HG03060 (cell line): Measurements from ENCODE around the gene SRI.
"Not testable (repeated sequence)": the region's sequence is repeated elsewhere in the genome, so short reads cannot be mapped to it uniquely, and the experiment has no call there.

Experiments
- ATAC-seq: cut with Tn5 transposase; IDR thresholded peaks from one replicate; pipeline ENCODE4 v1.9.1; 2021; ENCODE audit warnings: low read depth, moderate number of reproducible peaks; ENCODE audit not compliant: unreplicated experiment

The SRI gene, protein sequence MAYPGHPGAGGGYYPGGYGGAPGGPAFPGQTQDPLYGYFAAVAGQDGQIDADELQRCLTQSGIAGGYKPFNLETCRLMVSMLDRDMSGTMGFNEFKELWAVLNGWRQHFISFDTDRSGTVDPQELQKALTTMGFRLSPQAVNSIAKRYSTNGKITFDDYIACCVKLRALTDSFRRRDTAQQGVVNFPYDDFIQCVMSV

GRCh38 chr7:88219781-88220747 is at the start of gene SRI:
Gene SRI, minus strand, starts transcription at chr7:88220038. Its CDS starts 12 bp downstream, at chr7:88220026.
- ATAC-seq: peak; percentile 25

GRCh38 chr7:88269586-88269985 is 49.7 kb upstream of the SRI start:
- no peak for ATAC-seq

DNA sequence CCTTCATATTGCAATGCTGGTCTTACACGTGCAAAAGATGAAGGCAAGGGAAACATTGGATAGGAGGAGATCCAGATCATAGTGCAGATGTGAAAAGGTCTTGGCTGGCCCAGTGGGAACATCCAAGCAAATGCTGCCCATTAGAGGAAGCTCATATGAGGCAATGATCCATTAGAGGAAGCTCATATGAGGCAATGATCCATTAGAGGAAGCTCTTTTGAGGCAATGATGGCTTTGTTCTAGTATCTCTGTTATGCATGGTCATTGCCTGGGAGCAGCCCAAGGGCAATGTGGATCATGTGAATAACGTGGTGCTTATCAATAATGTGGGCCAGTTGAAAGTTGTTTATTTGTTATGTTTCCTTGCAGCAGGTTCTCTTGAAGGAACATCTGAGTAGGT is 49.0 kb upstream of the SRI start:
- ATAC-seq: no peak

DNA sequence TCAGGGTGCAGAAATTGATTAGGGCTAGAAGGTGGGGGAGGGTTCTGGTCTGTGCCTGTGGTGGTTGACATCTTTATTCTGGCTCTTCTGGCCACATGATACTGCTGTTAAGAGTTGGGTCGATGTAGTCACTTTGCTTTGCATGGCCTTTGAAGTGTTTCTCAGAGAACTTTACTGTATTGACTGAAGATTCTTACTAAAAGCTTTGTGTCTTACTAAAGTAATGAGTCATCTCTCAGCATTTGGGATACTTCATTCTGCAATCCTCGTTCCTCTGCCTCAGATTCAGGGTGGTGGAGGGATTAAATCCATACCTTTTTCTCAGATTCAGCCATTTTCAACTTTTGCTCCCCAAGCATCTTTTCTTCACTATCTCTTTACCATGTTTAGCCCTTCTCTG is 48.2 kb upstream of the SRI start:
- no peak for ATAC-seq

DNA sequence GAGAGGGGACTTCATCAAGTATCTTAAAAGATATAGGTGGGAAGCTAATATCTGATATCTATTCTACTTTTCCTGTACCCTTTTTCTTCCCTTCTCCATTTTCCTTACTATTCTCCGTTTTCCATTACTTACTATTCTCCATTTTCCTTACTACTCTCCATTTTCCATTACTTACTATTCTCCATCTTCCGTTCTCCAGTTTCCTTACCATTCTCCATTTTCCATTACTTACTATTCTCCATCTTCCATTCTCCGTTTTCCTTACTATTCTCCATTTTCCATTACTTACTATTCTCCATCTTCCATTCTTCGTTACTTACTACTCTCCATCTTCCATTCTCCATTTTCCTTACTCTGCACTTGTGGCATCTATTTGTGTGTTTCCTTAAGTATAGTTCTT is 47.6 kb upstream of the SRI start:
- no peak for ATAC-seq

- not testable (repeated sequence) for ATAC-seq
These were observed 45.1 kb upstream of the SRI start for GRCh38 chr7:88264987-88265386.

- no peak for ATAC-seq
These were observed 42.7 kb upstream of the SRI start for GRCh38 chr7:88262562-88262961.

DNA sequence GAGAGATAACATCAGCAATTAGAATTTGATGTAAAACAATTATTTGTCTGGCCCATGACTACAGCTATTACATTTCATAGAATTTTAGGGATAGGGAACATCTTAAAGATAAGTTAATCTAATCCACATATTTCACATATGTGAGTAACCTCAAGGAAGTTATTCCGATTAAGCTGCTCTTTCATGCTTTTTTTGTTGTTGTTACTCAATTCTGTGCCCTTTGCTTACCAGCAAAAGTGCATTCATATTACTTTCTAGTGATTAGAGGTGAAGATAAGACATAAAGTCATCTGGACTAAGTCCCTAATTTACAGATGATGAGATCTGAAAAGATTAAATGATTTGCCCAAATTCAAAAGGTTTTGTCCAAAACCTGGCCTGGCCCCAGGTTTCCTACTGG is 40.9 kb upstream of the SRI start:
- no peak for ATAC-seq

GRCh38 chr7:88259656-88260380 is 40.0 kb upstream of the SRI start:
- ATAC-seq: no peak

GRCh38 chr7:88258296-88258695 is 38.5 kb upstream of the SRI start:
- ATAC-seq: not testable (repeated sequence)

- no peak for ATAC-seq
These were observed 37.1 kb upstream of the SRI start for GRCh38 chr7:88256906-88257305.

DNA sequence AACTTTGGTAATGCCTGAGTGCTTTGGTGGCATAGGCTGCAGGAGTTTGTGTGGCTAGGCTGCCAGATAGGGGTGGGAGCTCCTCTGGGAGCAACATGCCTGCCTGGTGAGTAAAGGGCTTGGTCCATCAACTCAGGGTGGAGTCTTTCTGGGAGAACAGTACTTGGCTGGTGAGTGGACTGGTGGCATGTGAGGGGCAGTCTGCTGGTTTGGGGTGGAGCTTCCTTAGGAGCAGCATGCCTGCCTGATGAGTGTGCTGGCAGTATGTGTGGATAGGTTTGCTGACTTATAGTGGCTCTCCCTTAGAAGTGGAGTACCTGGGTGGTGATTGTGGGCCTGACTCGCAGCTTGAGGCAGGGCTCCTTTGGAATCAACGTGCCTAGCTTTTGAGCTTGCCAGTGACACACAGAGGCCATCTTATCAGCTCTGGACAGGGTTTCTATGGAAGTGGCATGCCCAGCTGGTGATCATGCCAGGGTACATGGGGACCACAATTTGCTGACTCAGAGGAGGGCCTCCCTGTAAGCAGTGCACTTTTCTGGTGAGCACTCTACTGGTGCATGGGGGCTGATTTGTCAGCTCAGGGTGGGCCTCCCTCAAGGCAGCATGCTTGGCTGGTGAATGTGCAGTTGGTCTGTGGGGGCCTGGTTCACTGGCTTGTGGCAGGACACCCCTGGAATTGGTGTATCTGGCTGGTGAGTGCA is 35.0 kb upstream of the SRI start:
- ATAC-seq: no peak

DNA sequence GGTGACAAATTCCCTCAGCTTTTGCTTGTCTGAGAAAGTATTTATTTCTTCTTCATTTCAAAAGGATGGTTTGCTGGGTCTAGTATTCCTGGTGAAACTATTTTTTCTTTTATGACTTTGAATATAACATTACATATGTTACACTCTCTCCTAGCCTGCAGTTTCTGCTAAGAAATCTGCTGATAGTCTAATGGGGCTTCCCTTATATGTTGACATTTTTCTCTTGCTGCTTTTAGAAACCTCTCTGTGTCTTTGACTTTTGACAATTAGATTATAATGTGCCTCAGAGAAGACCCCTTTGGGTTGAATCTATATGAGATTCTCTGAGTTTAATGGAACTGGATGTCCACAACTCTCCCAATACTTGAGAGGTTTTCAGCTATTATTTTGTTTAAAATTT is 33.8 kb upstream of the SRI start:
- no peak for ATAC-seq

- ATAC-seq: no peak
These were observed 24.4 kb upstream of the SRI start for GRCh38 chr7:88244258-88244657.

DNA sequence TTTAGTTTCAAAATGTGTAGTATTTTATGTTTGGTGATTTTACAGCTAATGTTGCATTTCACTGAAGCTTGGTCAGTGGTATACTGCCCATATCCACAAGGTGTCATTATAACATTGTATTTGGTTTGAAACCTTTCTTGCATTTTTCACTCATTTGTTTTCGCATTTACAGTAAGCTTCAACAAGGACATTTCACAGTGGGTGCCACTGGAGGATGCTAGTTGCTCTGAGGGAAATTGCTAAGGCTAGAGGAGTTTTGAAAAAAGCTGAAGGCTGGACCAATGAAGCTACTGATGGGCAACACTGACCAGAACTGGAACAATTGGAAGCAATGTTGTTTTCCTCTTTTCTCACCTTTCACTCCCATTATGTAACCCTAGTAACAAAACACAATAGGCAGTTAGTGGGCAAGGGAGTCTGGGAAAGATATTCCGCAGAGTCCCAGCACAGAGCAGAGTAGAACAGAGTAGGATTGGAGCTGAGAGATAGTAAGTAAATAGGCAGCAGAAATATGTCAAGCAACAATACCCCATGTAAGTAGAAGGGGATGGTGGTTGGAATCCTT is 23.6 kb upstream of the SRI start:
- ATAC-seq: peak; percentile 70

GRCh38 chr7:88239852-88240251 is 20.0 kb upstream of the SRI start:
- no peak for ATAC-seq

DNA sequence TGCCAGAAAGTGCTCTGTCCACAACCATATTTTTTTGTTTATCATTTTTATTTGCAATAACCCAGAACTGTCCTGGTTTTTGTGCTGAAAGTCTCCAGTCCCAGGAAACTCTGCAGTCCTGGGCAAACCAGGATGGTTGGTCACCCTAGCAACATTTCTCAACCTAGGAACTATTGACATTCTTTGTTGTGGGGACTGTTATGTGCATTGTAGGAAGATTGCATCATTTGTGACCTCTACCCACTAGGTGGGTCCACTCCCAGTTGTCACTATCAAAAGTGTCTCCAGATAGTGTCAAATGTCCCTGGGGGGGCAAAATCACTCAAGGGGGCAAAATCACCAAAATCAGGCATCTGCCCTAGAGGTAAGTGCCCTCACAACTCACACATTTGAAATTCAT is 14.0 kb upstream of the SRI start:
- no peak for ATAC-seq

GRCh38 chr7:88230646-88231045 is 10.8 kb upstream of the SRI start:
- ATAC-seq: no peak

GRCh38 chr7:88229302-88229995 is 9.6 kb upstream of the SRI start:
- no peak for ATAC-seq
